ENCODE results near the gene LILRB5. TPM values are rescaled to one million over a fixed set of nuclear protein-coding genes. Genes with fewer than 3 reads are reported as not detected.
"Not testable (repeated sequence)": the region's sequence is repeated elsewhere in the genome, so short reads cannot be mapped to it uniquely, and the experiment has no call there.

The LILRB5 gene
- total and polyA plus RNA-seq, 2 donors (not counting 1 experiment from before 2014, with no cell fraction given) = 0.05 TPM; not detected in 1

- H3K27me3 Mint-ChIP-seq = peaks cover 15% of the 10 kb centered on the region
- H3K27ac Mint-ChIP-seq; H3K9me3 ChIP-seq (ENCODE audit: control extremely low read depth in 1 of 3, control insufficient read depth in 2 of 3, insufficient read depth in 1 of 3, low read length in 2 of 3); H3K36me3 ChIP-seq (replicated peaks in 1 of 2; ENCODE audit: control extremely low read depth in 1 of 2, control insufficient read depth in 1 of 2, extremely low read depth in 1 of 2, insufficient read depth in 2 of 2, low read length in 1 of 2); H3K4me2 ChIP-seq (replicated peaks; ENCODE audit: low read depth, low read length, poor library complexity, severe bottlenecking); H3K4me1 Mint-ChIP-seq; DNase-seq; POLR2A ChIA-PET; H3K4me1 ChIP-seq (ENCODE audit: control insufficient read depth in 2 of 2, insufficient read depth in 2 of 2, low read length in 2 of 2); H3K9ac ChIP-seq (ENCODE audit: low read length); H2AFZ ChIP-seq (ENCODE audit: insufficient read depth, low read depth, low read length, poor library complexity, severe bottlenecking); H3K4me3 Mint-ChIP-seq; H3K9me3 Mint-ChIP-seq (ENCODE audit: insufficient read depth); H4K20me1 ChIP-seq (ENCODE audit: control insufficient read depth, insufficient read depth, low read length, poor library complexity, severe bottlenecking); intact Hi-C loops (cut with micrococcal nuclease); CTCF ChIA-PET; ATAC-seq (ENCODE audit: low read depth); H3K79me2 ChIP-seq (ENCODE audit: control insufficient read depth, insufficient read depth, low read length); H3K4me3 ChIP-seq (ENCODE audit: control extremely low read depth in 1 of 5, extremely low read depth in 1 of 5, insufficient read depth in 1 of 5, low read depth in 2 of 5, low read length in 4 of 5); H3K27ac ChIP-seq (ENCODE audit: low read length in 2 of 2): not testable (repeated sequence)
- H3K27me3 ChIP-seq (replicated peaks in 1 of 4; ENCODE audit: control extremely low read depth in 1 of 4, control insufficient read depth in 3 of 4, insufficient read depth in 4 of 4, low read length in 3 of 4) = peaks cover 0 to 20% (median 6%) of the 10 kb centered on the region in 4 experiments
- 80% methylated on average over 6 of the region's 21 CpGs for WGBS (ENCODE audit: insufficient coverage)
Observed at GRCh38 chr19:54239491-54240371, 17.3 kb downstream of the LILRB5 start.

- Histone ChIP-seq H3K4me1 (ENCODE audit: control insufficient read depth in 2 of 2, insufficient read depth in 2 of 2, low read length in 2 of 2) (peaks cover 4 to 7% of the 10 kb centered on the region in 2 donors), H3K79me2 (ENCODE audit: control insufficient read depth, insufficient read depth, low read length) (no peaks in the 10 kb centered on the region), H3K4me2 (replicated peaks; ENCODE audit: low read depth, low read length, poor library complexity, severe bottlenecking) (no peak overlapping the region), H3K9me3 (ENCODE audit: control extremely low read depth in 1 of 3, control insufficient read depth in 2 of 3, insufficient read depth in 1 of 3, low read length in 2 of 3) (peaks cover 0 to 2% (median 2%) of the 10 kb centered on the region in 3 donors), H3K4me3 (ENCODE audit: control extremely low read depth in 1 of 5, extremely low read depth in 1 of 5, insufficient read depth in 1 of 5, low read depth in 2 of 5, low read length in 4 of 5) (no peak overlapping the region), H3K36me3 (replicated peaks in 1 of 2; ENCODE audit: control extremely low read depth in 1 of 2, control insufficient read depth in 1 of 2, extremely low read depth in 1 of 2, insufficient read depth in 2 of 2, low read length in 1 of 2) (no peaks in the 10 kb centered on the region), H2AFZ (ENCODE audit: insufficient read depth, low read depth, low read length, poor library complexity, severe bottlenecking) (no peak overlapping the region), H3K27me3 (replicated peaks in 1 of 4; ENCODE audit: control extremely low read depth in 1 of 4, control insufficient read depth in 3 of 4, insufficient read depth in 4 of 4, low read length in 3 of 4) (peaks cover 0 to 63% (median 17%) of the 10 kb centered on the region in 4 experiments), H3K9ac (ENCODE audit: low read length) (no peak overlapping the region), H3K27ac (ENCODE audit: low read length in 2 of 2) (no peak overlapping the region), H4K20me1 (ENCODE audit: control insufficient read depth, insufficient read depth, low read length, poor library complexity, severe bottlenecking) (no peaks in the 10 kb centered on the region)
- Mint-ChIP-seq H3K27ac (no peak overlapping the region), H3K9me3 (ENCODE audit: insufficient read depth) (no peaks in the 10 kb centered on the region), H3K27me3 (peaks cover 42% of the 10 kb centered on the region), H3K4me1 (peaks cover 3% of the 10 kb centered on the region), H3K4me3 (no peak overlapping the region)
- DNase-seq (no peak), ATAC-seq (ENCODE audit: low read depth) (no peak)
- TF ChIP-seq, protein P1, sequence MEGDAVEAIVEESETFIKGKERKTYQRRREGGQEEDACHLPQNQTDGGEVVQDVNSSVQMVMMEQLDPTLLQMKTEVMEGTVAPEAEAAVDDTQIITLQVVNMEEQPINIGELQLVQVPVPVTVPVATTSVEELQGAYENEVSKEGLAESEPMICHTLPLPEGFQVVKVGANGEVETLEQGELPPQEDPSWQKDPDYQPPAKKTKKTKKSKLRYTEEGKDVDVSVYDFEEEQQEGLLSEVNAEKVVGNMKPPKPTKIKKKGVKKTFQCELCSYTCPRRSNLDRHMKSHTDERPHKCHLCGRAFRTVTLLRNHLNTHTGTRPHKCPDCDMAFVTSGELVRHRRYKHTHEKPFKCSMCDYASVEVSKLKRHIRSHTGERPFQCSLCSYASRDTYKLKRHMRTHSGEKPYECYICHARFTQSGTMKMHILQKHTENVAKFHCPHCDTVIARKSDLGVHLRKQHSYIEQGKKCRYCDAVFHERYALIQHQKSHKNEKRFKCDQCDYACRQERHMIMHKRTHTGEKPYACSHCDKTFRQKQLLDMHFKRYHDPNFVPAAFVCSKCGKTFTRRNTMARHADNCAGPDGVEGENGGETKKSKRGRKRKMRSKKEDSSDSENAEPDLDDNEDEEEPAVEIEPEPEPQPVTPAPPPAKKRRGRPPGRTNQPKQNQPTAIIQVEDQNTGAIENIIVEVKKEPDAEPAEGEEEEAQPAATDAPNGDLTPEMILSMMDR (IDR thresholded peaks at IDR 0.05) = no peak
- no peak for TF ChIP-seq EZH2 (IDR thresholded peaks at IDR 0.05; ENCODE audit: borderline replicate concordance, insufficient read depth, low read depth, low read length, poor library complexity, severe bottlenecking)
- CTCF ChIA-PET = interaction anchor here (1.4 to 2.0 kb wide), 2 partner anchors 32 to 66 kb away, joined by 8 to 14 read pairs; no protein-coding TSS in a partner anchor
- intact Hi-C loops (cut with micrococcal nuclease) = loop anchor here (5.0 kb wide), 1 partner anchor 47 kb away; the partner anchor contains the start of gene MBOAT7
- POLR2A ChIA-PET = no interaction called here
- 94% methylated on average over 2 of the region's 5 CpGs for WGBS (ENCODE audit: insufficient coverage)
Observed at GRCh38 chr19:54233941-54234340, 23.1 kb downstream of the LILRB5 start.

All from B cell (primary cell).